Activated CD4-positive, alpha-beta T cell treated with anti-CD3 and anti-CD28 coated beads, Interleukin-2, amount 10 ng/mL, durations not matched to agents 7 days and 5 days (primary cell): ENCODE measurements around the gene REV3L. TPM values are rescaled to one million over a fixed set of nuclear protein-coding genes. Genes with fewer than 3 reads are reported as not detected.

Source experiments
- CTCF ChIA-PET: fragments of 350-600 bp; sonication (Branson Sonifier 250); formaldehyde crosslinking; loops from one replicate; lab custom pipeline; 2021; ENCODE audit warnings: antibody characterized with exemption; lab: Charles Lee
- POLR2A ChIA-PET: fragments of 350-600 bp; sonication (Branson Sonifier 250); formaldehyde crosslinking; loops from one replicate; lab custom pipeline; 2021; ENCODE audit warnings: antibody characterized with exemption; lab: Charles Lee
- DNase-seq: peaks from one replicate; pipeline ENCODE4 v3.0.0-alpha.2; 2020
- H3K27ac Mint-ChIP-seq: one replicate; pipeline ENCODE4 v1.8.0; 2021; ENCODE audit warnings: mild to moderate bottlenecking, moderate library complexity, mixed read lengths
- H3K27me3 Mint-ChIP-seq: one replicate; pipeline ENCODE4 v1.8.0; 2021; ENCODE audit warnings: mixed read lengths
- H3K36me3 Mint-ChIP-seq: one replicate; pipeline ENCODE4 v1.8.0; 2021; ENCODE audit warnings: low read depth, mixed read lengths
- H3K4me1 Mint-ChIP-seq: one replicate; pipeline ENCODE4 v1.8.0; 2021; ENCODE audit warnings: mixed read lengths
- H3K4me3 Mint-ChIP-seq: one replicate; pipeline ENCODE4 v1.8.0; 2021; ENCODE audit warnings: mild to moderate bottlenecking, moderate library complexity, mixed read lengths
- H3K9me3 Mint-ChIP-seq: one replicate; pipeline ENCODE4 v1.8.0; 2021; ENCODE audit warnings: mixed read lengths
- total RNA-seq, 2 experiments: library from RNA; stranded (reverse); gene quantifications; one replicate each; pipeline ENCODE4 v1.2.3, GENCODE V29; 2021

Gene REV3L
- total RNA-seq: 10 to 100 TPM; 26.1 to 38.9 TPM

- H3K4me1 Mint-ChIP-seq: peaks cover 58% of the 10 kb centered on the region
- CTCF ChIA-PET: interaction anchor here (1.2 to 2.3 kb wide), 2 partner anchors 224 to 280 kb away, joined by 3 to 18 read pairs; a partner anchor contains a TSS
- peaks cover 17% of the 10 kb centered on the region for H3K36me3 Mint-ChIP-seq
- POLR2A ChIA-PET: no interaction called here
- DNase-seq: peak; percentile 90
- peak within 1 kb of the TSS; percentile 97 for H3K4me3 Mint-ChIP-seq
- no peaks in the 10 kb centered on the region for H3K9me3 Mint-ChIP-seq
- no peaks in the 10 kb centered on the region for H3K27me3 Mint-ChIP-seq
- peak within 1 kb of the TSS; percentile 98 for H3K27ac Mint-ChIP-seq
Observed at GRCh38 chr6:111482959-111483735, at the start of gene REV3L. REV3L (minus strand) TSS chr6:111483218; CDS start chr6:111482888, 330 bp downstream.

GRCh38 chr6:111531185-111531584 lies 48.2 kb upstream of the REV3L start:
- no peak overlapping the region for H3K27ac Mint-ChIP-seq
- DNase-seq: no peak
- ChIA-PET CTCF (interaction anchor here (0.6 to 1.0 kb wide), 2 partner anchors 8 to 67 kb away, joined by 3 read pairs; no protein-coding TSS in a partner anchor), POLR2A (no interaction called here)
- no peak overlapping the region for H3K4me3 Mint-ChIP-seq
- H3K36me3 Mint-ChIP-seq: peaks cover 8% of the 10 kb centered on the region
- H3K4me1 Mint-ChIP-seq: peaks cover 35% of the 10 kb centered on the region
- no peaks in the 10 kb centered on the region for H3K27me3 Mint-ChIP-seq
- no peaks in the 10 kb centered on the region for H3K9me3 Mint-ChIP-seq

- POLR2A ChIA-PET: no interaction called here
- Mint-ChIP-seq H3K4me3 (no peak overlapping the region), H3K4me1 (peaks cover 33% of the 10 kb centered on the region), H3K27me3 (no peaks in the 10 kb centered on the region), H3K27ac (peak overlapping the region; percentile 46), H3K36me3 (peaks cover 8% of the 10 kb centered on the region), H3K9me3 (no peaks in the 10 kb centered on the region)
- DNase-seq: no peak
- CTCF ChIA-PET: interaction anchor here (1.0 kb wide), 1 partner anchor 8 kb away, joined by 3 read pairs; no protein-coding TSS in a partner anchor
Observed at GRCh38 chr6:111530667-111531066, 47.6 kb upstream of the REV3L start.

- ChIA-PET CTCF (interaction anchor here (1.0 kb wide), 1 partner anchor 9 kb away, joined by 3 read pairs; no protein-coding TSS in a partner anchor), POLR2A (no interaction called here)
- Mint-ChIP-seq H3K36me3 (peaks cover 8% of the 10 kb centered on the region), H3K27ac (no peak overlapping the region), H3K27me3 (no peaks in the 10 kb centered on the region), H3K4me3 (no peak overlapping the region), H3K9me3 (no peaks in the 10 kb centered on the region), H3K4me1 (peaks cover 33% of the 10 kb centered on the region)
- DNase-seq: no peak
Observed at GRCh38 chr6:111530218-111530617, 47.2 kb upstream of the REV3L start.

- DNase-seq: no peak
- H3K27ac Mint-ChIP-seq: no peak overlapping the region
- H3K4me3 Mint-ChIP-seq: no peak overlapping the region
- peaks cover 44% of the 10 kb centered on the region for H3K4me1 Mint-ChIP-seq
- ChIA-PET POLR2A (no interaction called here), CTCF (interaction anchor here (0.6 to 2.6 kb wide), 6 partner anchors 12 to 350 kb away, joined by 3 to 7 read pairs (median 4); no protein-coding TSS in a partner anchor)
- no peaks in the 10 kb centered on the region for H3K9me3 Mint-ChIP-seq
- peaks cover 8% of the 10 kb centered on the region for H3K36me3 Mint-ChIP-seq
- no peaks in the 10 kb centered on the region for H3K27me3 Mint-ChIP-seq
Observed at GRCh38 chr6:111527367-111527766, 44.3 kb upstream of the REV3L start.

GRCh38 chr6:111524735-111525134 lies 41.7 kb upstream of the REV3L start:
- DNase-seq: no peak
- peaks cover 5% of the 10 kb centered on the region for H3K36me3 Mint-ChIP-seq
- ChIA-PET POLR2A (interaction anchor here (0.6 kb wide), 1 partner anchor 853 kb away, joined by 7 read pairs; no protein-coding TSS in a partner anchor), CTCF (interaction anchor here (1.2 kb wide), 1 partner anchor 8 kb away, joined by 3 read pairs; no protein-coding TSS in a partner anchor)
- H3K4me3 Mint-ChIP-seq: no peak overlapping the region
- peaks cover 39% of the 10 kb centered on the region for H3K4me1 Mint-ChIP-seq
- H3K27ac Mint-ChIP-seq: no peak overlapping the region
- no peaks in the 10 kb centered on the region for H3K27me3 Mint-ChIP-seq
- no peaks in the 10 kb centered on the region for H3K9me3 Mint-ChIP-seq

GRCh38 chr6:111524252-111524651 lies 41.2 kb upstream of the REV3L start:
- DNase-seq: no peak
- H3K27me3 Mint-ChIP-seq: no peaks in the 10 kb centered on the region
- no peaks in the 10 kb centered on the region for H3K9me3 Mint-ChIP-seq
- H3K4me3 Mint-ChIP-seq: no peak overlapping the region
- POLR2A ChIA-PET: interaction anchor here (0.6 kb wide), 1 partner anchor 853 kb away, joined by 7 read pairs; no protein-coding TSS in a partner anchor
- CTCF ChIA-PET: interaction anchor here (1.9 kb wide), 1 partner anchor 15 kb away, joined by 4 read pairs; no protein-coding TSS in a partner anchor
- H3K4me1 Mint-ChIP-seq: peaks cover 39% of the 10 kb centered on the region
- H3K27ac Mint-ChIP-seq: peak overlapping the region; percentile 33
- H3K36me3 Mint-ChIP-seq: peaks cover 3% of the 10 kb centered on the region

GRCh38 chr6:111523484-111524167 lies 40.6 kb upstream of the REV3L start:
- Mint-ChIP-seq H3K4me1 (peaks cover 39% of the 10 kb centered on the region), H3K36me3 (no peaks in the 10 kb centered on the region), H3K27ac (no peak overlapping the region), H3K9me3 (no peaks in the 10 kb centered on the region), H3K4me3 (no peak overlapping the region), H3K27me3 (no peaks in the 10 kb centered on the region)
- ChIA-PET POLR2A (no interaction called here), CTCF (interaction anchor here (1.9 kb wide), 1 partner anchor 15 kb away, joined by 4 read pairs; no protein-coding TSS in a partner anchor)
- DNase-seq: no peak

- Mint-ChIP-seq H3K4me1 (peaks cover 43% of the 10 kb centered on the region), H3K4me3 (peak overlapping the region; percentile 3), H3K27ac (peak overlapping the region; percentile 77), H3K36me3 (no peaks in the 10 kb centered on the region), H3K9me3 (no peaks in the 10 kb centered on the region), H3K27me3 (no peaks in the 10 kb centered on the region)
- ChIA-PET POLR2A (no interaction called here), CTCF (interaction anchor here (1.9 kb wide), 1 partner anchor 14 kb away, joined by 4 read pairs; no protein-coding TSS in a partner anchor)
- peak; percentile 39 for DNase-seq
Observed at GRCh38 chr6:111522393-111523020, 39.5 kb upstream of the REV3L start.

- ChIA-PET CTCF (no interaction called here), POLR2A (no interaction called here)
- Mint-ChIP-seq H3K4me3 (no peak overlapping the region), H3K27me3 (no peaks in the 10 kb centered on the region), H3K27ac (no peak overlapping the region), H3K36me3 (no peaks in the 10 kb centered on the region), H3K9me3 (no peaks in the 10 kb centered on the region), H3K4me1 (peaks cover 43% of the 10 kb centered on the region)
- no peak for DNase-seq
Observed at GRCh38 chr6:111521497-111522270, 38.7 kb upstream of the REV3L start.

- Mint-ChIP-seq H3K4me1 (peaks cover 43% of the 10 kb centered on the region), H3K27ac (no peak overlapping the region), H3K27me3 (no peaks in the 10 kb centered on the region), H3K36me3 (no peaks in the 10 kb centered on the region), H3K9me3 (no peaks in the 10 kb centered on the region), H3K4me3 (no peak overlapping the region)
- ChIA-PET POLR2A (no interaction called here), CTCF (no interaction called here)
- DNase-seq: no peak
Observed at GRCh38 chr6:111520524-111520923, 37.5 kb upstream of the REV3L start.

- DNase-seq: no peak
- POLR2A ChIA-PET: no interaction called here
- no peak overlapping the region for H3K27ac Mint-ChIP-seq
Observed at GRCh38 chr6:111517965-111518364, 34.9 kb upstream of the REV3L start.

More at GRCh38 chr6:111517965-111518364, 34.9 kb upstream of the REV3L start:
- CTCF ChIA-PET: interaction anchor here (0.6 kb wide), 1 partner anchor 935 kb away, joined by 4 read pairs; no protein-coding TSS in a partner anchor
- Mint-ChIP-seq H3K4me3 (no peak overlapping the region), H3K4me1 (peaks cover 20% of the 10 kb centered on the region), H3K36me3 (no peaks in the 10 kb centered on the region), H3K27me3 (no peaks in the 10 kb centered on the region), H3K9me3 (no peaks in the 10 kb centered on the region)
